ENCODE results near the gene DNAH5.

The DNAH5 gene

DNA sequence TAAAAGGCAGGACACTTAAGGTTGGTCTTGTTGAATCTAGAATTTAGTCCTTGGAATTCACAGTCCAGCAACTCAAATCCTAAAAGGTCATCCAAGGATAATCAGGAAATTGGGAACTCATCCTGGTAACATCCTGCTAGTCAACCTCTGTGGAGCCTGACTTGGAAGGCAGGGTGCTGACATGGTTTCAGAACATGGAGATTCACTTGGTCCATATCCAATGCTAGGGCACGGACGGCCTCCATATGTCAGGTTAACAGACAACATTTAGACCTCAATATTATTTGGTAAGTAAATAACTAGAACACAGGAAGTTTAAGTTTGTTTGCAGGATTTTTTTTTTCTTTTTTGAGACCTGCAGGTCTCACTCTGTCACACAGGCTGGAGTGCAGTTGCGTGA is 783 bp upstream of the DNAH5 start:
- DNase-seq (ENCODE audit: extremely low spot score): no peak
- CTCF ChIA-PET: no interaction called here
- POLR2A ChIA-PET: no interaction called here
- TF ChIP-seq CTCF (IDR thresholded peaks at IDR 0.05; ENCODE audit: control extremely low read depth, extremely low read depth, low read depth, missing control alignments): no peak

- DNase-seq (ENCODE audit: extremely low spot score): no peak
- ChIA-PET POLR2A (no interaction called here), CTCF (interaction anchor here (0.6 kb wide), 1 partner anchor 12 kb away, joined by 3 read pairs; no protein-coding TSS in a partner anchor)
- TF ChIP-seq CTCF (IDR thresholded peaks at IDR 0.05; ENCODE audit: control extremely low read depth, extremely low read depth, low read depth, missing control alignments): no peak
These were observed 812 bp downstream of the DNAH5 start for GRCh38 chr5:13943676-13944075.

DNA sequence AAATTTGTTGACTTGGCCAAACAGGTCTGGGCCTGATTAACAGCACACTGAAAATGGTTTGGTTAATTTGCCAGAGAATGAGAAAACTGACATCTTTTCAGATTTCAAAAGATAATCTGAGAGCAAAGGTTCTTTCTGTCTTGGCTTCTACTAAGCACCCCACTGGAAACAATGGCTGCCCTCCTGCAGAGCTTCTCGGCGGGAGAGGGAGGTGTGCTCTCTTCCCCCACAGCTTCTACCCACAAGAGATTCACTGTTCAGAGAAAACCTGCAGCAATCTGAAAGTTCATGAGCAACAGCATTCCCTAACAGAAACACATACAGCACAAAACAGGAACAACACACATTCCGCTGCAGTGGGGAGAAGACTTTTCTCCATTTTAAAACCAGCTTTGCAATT is 3.0 kb downstream of the DNAH5 start:
- DNase-seq (ENCODE audit: extremely low spot score): no peak
- no peak for TF ChIP-seq CTCF (IDR thresholded peaks at IDR 0.05; ENCODE audit: control extremely low read depth, extremely low read depth, low read depth, missing control alignments)
- CTCF ChIA-PET: interaction anchor here (0.6 to 1.4 kb wide), 3 partner anchors 9 to 15 kb away, joined by 3 to 5 read pairs (median 3); no protein-coding TSS in a partner anchor

DNA sequence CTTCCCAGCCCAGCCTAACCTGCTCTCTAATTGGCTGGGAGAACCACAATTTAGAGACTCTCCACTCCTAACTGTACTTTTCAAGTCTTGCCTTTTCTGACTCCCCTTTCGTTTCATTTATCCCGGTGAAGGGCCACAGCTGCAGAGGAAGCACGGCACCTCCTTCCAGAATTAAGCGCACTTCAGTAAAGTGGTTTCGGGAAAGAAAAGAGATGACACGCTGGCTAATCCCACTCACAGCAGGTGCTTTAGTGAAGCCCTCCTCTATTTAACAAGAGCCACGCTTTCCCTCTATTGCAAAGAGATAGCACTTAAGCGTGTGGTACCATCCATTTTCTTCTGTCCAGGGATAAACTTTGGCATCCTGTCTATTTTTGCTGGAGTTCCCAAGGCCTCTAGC is 4.8 kb downstream of the DNAH5 start:
- CTCF ChIA-PET: no interaction called here
- DNase-seq (ENCODE audit: extremely low spot score): no peak
- TF ChIP-seq CTCF (IDR thresholded peaks at IDR 0.05; ENCODE audit: control extremely low read depth, extremely low read depth, low read depth, missing control alignments): no peak

More for the DNA sequence above, 3.0 kb downstream of the DNAH5 start:
- POLR2A ChIA-PET: no interaction called here

GRCh38 chr5:13934921-13935320 is 9.6 kb downstream of the DNAH5 start:
- no peak for DNase-seq (ENCODE audit: extremely low spot score)
- no peak for TF ChIP-seq CTCF (IDR thresholded peaks at IDR 0.05; ENCODE audit: control extremely low read depth, extremely low read depth, low read depth, missing control alignments)
- CTCF ChIA-PET: no interaction called here
- POLR2A ChIA-PET: no interaction called here

More for the DNA sequence above, 4.8 kb downstream of the DNAH5 start:
- POLR2A ChIA-PET: no interaction called here

GRCh38 chr5:13934125-13934524 is 10.4 kb downstream of the DNAH5 start:
- ChIA-PET CTCF (no interaction called here), POLR2A (no interaction called here)
- TF ChIP-seq CTCF (IDR thresholded peaks at IDR 0.05; ENCODE audit: control extremely low read depth, extremely low read depth, low read depth, missing control alignments): no peak
- no peak for DNase-seq (ENCODE audit: extremely low spot score)

DNA sequence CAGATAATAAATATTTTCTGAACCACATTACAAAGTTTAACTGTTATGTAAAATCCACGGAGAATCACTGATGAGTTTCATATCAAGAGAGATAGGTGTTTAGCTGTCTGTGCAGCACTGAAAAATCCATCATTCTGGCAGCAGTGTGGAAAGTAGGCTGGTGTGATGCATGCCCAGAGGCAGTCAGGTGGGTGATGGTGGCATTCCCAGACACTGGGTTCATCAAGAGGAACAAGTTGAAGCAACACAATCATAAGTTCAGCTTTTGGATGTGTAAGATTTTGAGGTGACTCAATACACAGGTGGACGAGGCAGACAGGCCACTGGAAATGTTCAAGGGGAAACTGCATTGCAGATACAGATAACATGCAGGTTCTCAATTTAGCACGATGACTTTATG is 11.9 kb downstream of the DNAH5 start:
- no peak for DNase-seq (ENCODE audit: extremely low spot score)
- ChIA-PET POLR2A (no interaction called here), CTCF (interaction anchor here (1.0 to 1.2 kb wide), 2 partner anchors 9 to 11 kb away, joined by 3 read pairs; no protein-coding TSS in a partner anchor)

More for the DNA sequence above, 11.9 kb downstream of the DNAH5 start:
- no peak for TF ChIP-seq CTCF (IDR thresholded peaks at IDR 0.05; ENCODE audit: control extremely low read depth, extremely low read depth, low read depth, missing control alignments)

Measured in GM10248 (cell line).